Measurements from ENCODE around the gene RGS6. TPM values are rescaled to one million over a fixed set of nuclear protein-coding genes. Genes with fewer than 3 reads are reported as not detected.

Gene RGS6
- total RNA-seq, 1 donor from 2014 or later = 5.1 TPM

DNA sequence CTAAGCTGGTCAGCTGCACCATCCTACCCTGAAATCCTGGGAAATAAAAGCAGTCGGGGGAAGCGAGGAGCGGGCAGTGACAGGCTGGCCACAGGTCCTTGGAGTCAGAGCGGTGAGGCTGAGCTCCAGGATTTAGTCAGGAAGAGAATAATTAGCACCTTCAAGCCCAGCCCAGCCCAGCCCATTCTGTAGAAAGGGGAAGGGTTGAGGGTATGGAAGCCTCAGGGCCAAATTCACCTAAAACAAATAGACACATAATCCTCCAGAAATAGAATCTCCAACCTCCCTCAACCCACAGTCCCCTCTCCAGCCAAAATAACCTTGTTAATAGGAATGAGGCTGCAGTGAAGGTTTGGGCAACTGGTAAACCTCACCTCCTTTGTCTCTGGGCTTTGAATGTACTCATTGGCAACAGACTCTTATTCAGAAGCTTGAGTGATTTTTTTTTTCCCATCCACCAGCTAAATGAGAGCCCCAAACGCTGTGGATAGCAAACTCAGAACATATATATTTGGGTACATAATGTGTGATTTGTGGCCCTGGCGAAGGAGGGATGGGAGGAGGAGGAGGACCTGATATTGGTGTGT is 627.5 kb downstream of the RGS6 start:
- Mint-ChIP-seq H3K27ac (no peak overlapping the region), H3K9me3 (ENCODE audit: low read depth) (no peaks in the 10 kb centered on the region), H3K4me3 (ENCODE audit: low read depth) (no peak overlapping the region), H3K36me3 (ENCODE audit: insufficient read depth) (no peaks in the 10 kb centered on the region), H3K4me1 (ENCODE audit: low read depth) (no peaks in the 10 kb centered on the region), H3K27me3 (peaks cover 17% of the 10 kb centered on the region)
- TF ChIP-seq, protein P1, sequence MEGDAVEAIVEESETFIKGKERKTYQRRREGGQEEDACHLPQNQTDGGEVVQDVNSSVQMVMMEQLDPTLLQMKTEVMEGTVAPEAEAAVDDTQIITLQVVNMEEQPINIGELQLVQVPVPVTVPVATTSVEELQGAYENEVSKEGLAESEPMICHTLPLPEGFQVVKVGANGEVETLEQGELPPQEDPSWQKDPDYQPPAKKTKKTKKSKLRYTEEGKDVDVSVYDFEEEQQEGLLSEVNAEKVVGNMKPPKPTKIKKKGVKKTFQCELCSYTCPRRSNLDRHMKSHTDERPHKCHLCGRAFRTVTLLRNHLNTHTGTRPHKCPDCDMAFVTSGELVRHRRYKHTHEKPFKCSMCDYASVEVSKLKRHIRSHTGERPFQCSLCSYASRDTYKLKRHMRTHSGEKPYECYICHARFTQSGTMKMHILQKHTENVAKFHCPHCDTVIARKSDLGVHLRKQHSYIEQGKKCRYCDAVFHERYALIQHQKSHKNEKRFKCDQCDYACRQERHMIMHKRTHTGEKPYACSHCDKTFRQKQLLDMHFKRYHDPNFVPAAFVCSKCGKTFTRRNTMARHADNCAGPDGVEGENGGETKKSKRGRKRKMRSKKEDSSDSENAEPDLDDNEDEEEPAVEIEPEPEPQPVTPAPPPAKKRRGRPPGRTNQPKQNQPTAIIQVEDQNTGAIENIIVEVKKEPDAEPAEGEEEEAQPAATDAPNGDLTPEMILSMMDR (IDR thresholded peaks at IDR 0.05; ENCODE audit: unreplicated experiment) = no peak
- DNase-seq (ENCODE audit: low spot score, unreplicated experiment) = no peak

DNA sequence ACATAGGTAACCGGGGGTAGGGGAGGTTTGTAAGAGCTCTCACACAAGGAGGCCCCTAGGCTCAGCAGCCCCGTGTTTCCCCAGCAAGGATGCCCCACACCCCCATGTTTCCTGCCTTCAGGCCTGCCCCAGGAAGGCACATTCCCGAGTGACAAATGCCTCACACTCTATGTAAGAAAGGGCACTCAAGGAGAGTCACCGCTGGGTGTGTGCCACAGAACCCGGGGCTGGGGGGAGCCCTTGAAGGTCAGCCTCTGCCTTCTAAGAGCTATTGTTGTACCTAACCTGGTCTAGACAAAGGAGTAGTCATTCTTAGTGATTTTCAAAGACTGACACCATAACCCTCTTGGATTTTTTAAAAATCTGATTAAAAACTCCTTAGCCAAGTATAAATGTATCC is 628.1 kb downstream of the RGS6 start:
- peaks cover 17% of the 10 kb centered on the region for H3K27me3 Mint-ChIP-seq
- H3K36me3 Mint-ChIP-seq (ENCODE audit: insufficient read depth) = no peaks in the 10 kb centered on the region
- H3K9me3 Mint-ChIP-seq (ENCODE audit: low read depth) = no peaks in the 10 kb centered on the region
- no peak overlapping the region for H3K27ac Mint-ChIP-seq
- H3K4me1 Mint-ChIP-seq (ENCODE audit: low read depth) = no peaks in the 10 kb centered on the region
- DNase-seq (ENCODE audit: low spot score, unreplicated experiment) = no peak
- TF ChIP-seq, protein P1 (IDR thresholded peaks at IDR 0.05; ENCODE audit: unreplicated experiment) = no peak
- no peak overlapping the region for H3K4me3 Mint-ChIP-seq (ENCODE audit: low read depth)

DNA sequence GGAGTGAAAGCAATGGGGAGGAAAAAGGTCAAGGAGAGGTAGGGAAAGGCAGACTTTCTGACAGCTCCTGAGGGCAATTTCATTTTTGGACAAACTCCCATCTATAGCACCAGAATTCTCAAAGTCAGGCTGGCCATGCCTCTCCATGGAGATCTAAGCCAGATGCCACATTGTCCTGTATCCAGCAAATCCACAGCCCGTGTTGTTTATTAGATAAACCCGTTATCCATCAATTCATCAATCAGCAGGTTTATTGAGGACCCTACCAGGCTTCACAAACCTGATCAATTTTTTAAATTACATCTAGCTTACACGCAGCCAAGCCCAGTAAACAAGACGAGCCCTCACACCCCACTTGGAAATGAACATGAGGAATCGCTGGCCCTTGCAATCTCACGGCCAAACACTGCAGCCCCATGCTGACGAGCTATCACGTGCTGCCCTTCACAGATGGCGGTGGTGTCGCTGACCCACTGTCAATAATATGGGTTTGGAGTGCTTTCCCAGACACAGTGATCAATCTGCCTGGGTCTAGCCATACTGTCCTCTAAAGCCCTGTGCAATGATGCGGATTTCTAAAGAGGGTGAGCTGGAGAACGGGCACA is 628.8 kb downstream of the RGS6 start:
- H3K9me3 Mint-ChIP-seq (ENCODE audit: low read depth) = no peaks in the 10 kb centered on the region

DNA sequence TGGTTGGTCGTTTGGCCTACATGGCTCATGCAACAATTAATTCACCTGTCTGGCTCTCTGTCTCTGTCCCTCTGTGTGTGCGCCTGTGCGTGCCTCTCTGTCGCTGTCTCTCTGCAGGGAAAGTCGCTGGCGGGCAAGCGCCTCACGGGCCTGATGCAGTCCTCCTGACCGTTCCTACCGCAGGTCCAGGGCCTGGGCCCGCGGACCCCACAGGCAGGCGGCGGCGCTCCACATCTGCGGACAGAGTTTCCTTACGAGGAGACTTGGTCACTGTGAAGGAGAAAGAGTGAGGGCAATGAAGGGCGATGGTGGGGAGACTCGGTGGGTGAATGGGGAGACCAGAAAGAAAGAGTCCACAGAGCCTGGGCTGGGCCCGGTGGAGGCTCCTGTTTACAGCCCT is 630.1 kb downstream of the RGS6 start:
- no peaks in the 10 kb centered on the region for H3K4me1 Mint-ChIP-seq (ENCODE audit: low read depth)
- TF ChIP-seq, protein P1 (IDR thresholded peaks at IDR 0.05; ENCODE audit: unreplicated experiment) = no peak
- H3K4me3 Mint-ChIP-seq (ENCODE audit: low read depth) = no peak overlapping the region
- no peaks in the 10 kb centered on the region for H3K9me3 Mint-ChIP-seq (ENCODE audit: low read depth)
- H3K27ac Mint-ChIP-seq = no peak overlapping the region
- no peak for DNase-seq (ENCODE audit: low spot score, unreplicated experiment)
- H3K36me3 Mint-ChIP-seq (ENCODE audit: insufficient read depth) = no peaks in the 10 kb centered on the region
- peaks cover 13% of the 10 kb centered on the region for H3K27me3 Mint-ChIP-seq

More for the DNA sequence above, 628.8 kb downstream of the RGS6 start:
- Mint-ChIP-seq H3K27me3 (peaks cover 13% of the 10 kb centered on the region), H3K4me3 (ENCODE audit: low read depth) (no peak overlapping the region), H3K4me1 (ENCODE audit: low read depth) (no peaks in the 10 kb centered on the region), H3K36me3 (ENCODE audit: insufficient read depth) (no peaks in the 10 kb centered on the region), H3K27ac (no peak overlapping the region)
- TF ChIP-seq, protein P1 (IDR thresholded peaks at IDR 0.05; ENCODE audit: unreplicated experiment) = no peak
- no peak for DNase-seq (ENCODE audit: low spot score, unreplicated experiment)

DNA sequence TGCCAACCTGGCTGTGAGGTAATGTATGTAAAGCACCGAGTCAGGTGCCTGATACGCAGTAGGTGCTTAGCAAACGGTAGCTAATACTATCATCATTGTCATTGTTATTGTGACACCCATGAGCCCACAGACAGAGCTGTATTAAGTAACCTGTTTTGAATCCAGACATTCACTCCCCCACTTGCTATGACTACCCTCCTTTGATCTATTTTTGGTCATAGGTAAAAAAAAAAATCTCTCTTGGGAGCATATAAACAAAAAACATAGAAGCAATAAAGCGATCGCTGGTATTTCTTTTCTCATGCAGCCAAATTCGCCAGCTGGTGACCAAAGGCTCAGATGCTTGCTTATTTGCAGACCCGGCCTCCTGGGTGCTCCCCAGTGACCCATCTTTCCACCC is 631.4 kb downstream of the RGS6 start:
- Mint-ChIP-seq H3K4me3 (ENCODE audit: low read depth) (no peak overlapping the region), H3K27ac (no peak overlapping the region), H3K4me1 (ENCODE audit: low read depth) (no peaks in the 10 kb centered on the region), H3K9me3 (ENCODE audit: low read depth) (no peaks in the 10 kb centered on the region), H3K27me3 (peaks cover 8% of the 10 kb centered on the region), H3K36me3 (ENCODE audit: insufficient read depth) (no peaks in the 10 kb centered on the region)
- TF ChIP-seq, protein P1 (IDR thresholded peaks at IDR 0.05; ENCODE audit: unreplicated experiment) = no peak
- DNase-seq (ENCODE audit: low spot score, unreplicated experiment) = no peak

All from progenitor cell of endocrine pancreas (in vitro differentiated cells).